HepG2 (cell line): ENCODE results near the gene HNF1B. TPM values are rescaled to one million over a fixed set of nuclear protein-coding genes. Genes with fewer than 3 reads are reported as not detected.

Source experiments
- ATAC-seq: fragments of 200-7000 bp; cut with Tn5 transposase; 3 replicates; pipeline ENCODE4 v1.9.1; 2020; ENCODE audit warnings: mild to moderate bottlenecking, moderate library complexity
- BruUV-seq: library from RNA; stranded (reverse); fragments of 400-500 nt; replicated peaks from 2 replicates; lab custom pipeline; 2021; lab: Mats Ljungman, UMichigan
- CTCF ChIA-PET: fragments of 300-600 bp; formaldehyde crosslinking; extraction: SDS; loops from one replicate; lab custom pipeline; 2021; ENCODE audit warnings: low total read pairs, inconsistent platforms, low intra/inter-chr PET ratio; lab: Yijun Ruan, JAX
- POLR2A ChIA-PET: fragments of 350-600 bp; sonication (Branson Sonifier 250); formaldehyde crosslinking; loops from one replicate; lab custom pipeline; 2020; ENCODE audit warnings: antibody characterized with exemption, inconsistent platforms; lab: Yijun Ruan, JAX
- DNase-seq: peaks from one replicate; pipeline ENCODE4 v3.0.0-alpha.2; 2015; ENCODE audit warnings: low spot score
- FAIRE-seq: peaks from 3 replicates; lab custom pipeline; 2011; peaks lifted over from hg19 to GRCh38; lab: Jason Lieb, UNC
- H2AFZ ChIP-seq: one replicate; pipeline ENCODE4 v1.6.1; 2011; ENCODE audit warnings: low read length, inconsistent platforms
- H3K27ac ChIP-seq: fragments of 300-600 bp; 3 replicates; pipeline ENCODE4 v1.8.0; 2011; ENCODE audit warnings: mixed run types, mild to moderate bottlenecking, mixed read lengths, low read length, inconsistent platforms; ENCODE audit not compliant: insufficient read depth; ENCODE audit errors: extremely low read length
- H3K27me3 ChIP-seq, 2 experiments: fragments of 200-600 bp in 1 of 2; 2 replicates in 1 of 2; 3 replicates in 1 of 2; pipeline versions ENCODE4 v1.6.0 to v1.8.0; 2011; ENCODE audit warnings: low read length in 2 of 2, mild to moderate bottlenecking in 2 of 2, moderate library complexity in 2 of 2, inconsistent platforms in 1 of 2; ENCODE audit not compliant: insufficient read depth in 2 of 2, control insufficient read depth in 1 of 2
- H3K36me3 ChIP-seq, 2 experiments: fragments of 200-600 bp in 1 of 2; replicated peaks in 1 of 2; 2 replicates in 1 of 2; 3 replicates in 1 of 2; pipeline versions ENCODE4 v1.5.1 to v1.8.0; 2011; ENCODE audit warnings: low read length in 2 of 2, inconsistent platforms in 1 of 2; ENCODE audit not compliant: insufficient read depth in 2 of 2, control insufficient read depth in 1 of 2
- H3K4me1 ChIP-seq: 2 replicates; pipeline ENCODE4 v1.5.1; 2012; ENCODE audit warnings: low read length, inconsistent platforms; ENCODE audit not compliant: insufficient read depth
- H3K4me2 ChIP-seq: 2 replicates; pipeline ENCODE4 v1.6.0; 2011; ENCODE audit warnings: low read depth, low read length, inconsistent platforms
- H3K4me3 ChIP-seq, 3 experiments: fragments of 200-600 bp in 1 of 3; sonication (generic), shearing (Covaris generic) in 1 of 3; replicated peaks in 1 of 3; 2 replicates each; pipeline ENCODE4 v1.5.1; 2011 to 2016; ENCODE audit warnings: low read length in 3 of 3, inconsistent platforms in 2 of 3, low read depth in 2 of 3, mild to moderate bottlenecking in 2 of 3, control low read depth in 1 of 3, mixed read lengths in 1 of 3; ENCODE audit not compliant: insufficient read depth in 1 of 3
- H3K79me2 ChIP-seq: one replicate; pipeline ENCODE4 v1.6.1; 2011; ENCODE audit warnings: low read length, inconsistent platforms; ENCODE audit not compliant: insufficient read depth
- H3K9ac ChIP-seq: 2 replicates; pipeline ENCODE4 v1.6.0; 2011; ENCODE audit warnings: mild to moderate bottlenecking, low read depth, low read length, inconsistent platforms; ENCODE audit not compliant: insufficient read depth
- H3K9me3 ChIP-seq: 2 replicates; pipeline ENCODE4 v1.5.1; 2012; ENCODE audit warnings: mild to moderate bottlenecking, low read length
- H4K20me1 ChIP-seq: 2 replicates; pipeline ENCODE4 v1.6.0; 2011; ENCODE audit warnings: inconsistent platforms, mild to moderate bottlenecking, low read length, moderate library complexity; ENCODE audit not compliant: insufficient read depth
- ARID2 ChIP-seq: sonication (generic); formaldehyde crosslinking; IDR thresholded peaks from 2 replicates; pipeline ENCODE4 v1.8.1; 2022; ENCODE audit warnings: mild to moderate bottlenecking, missing genetic modification reagents, borderline replicate concordance
- DMAP1 ChIP-seq: IDR thresholded peaks from 2 replicates; pipeline ENCODE4 v1.6.1; 2016
- MEF2D ChIP-seq: sonication (generic); formaldehyde crosslinking; IDR thresholded peaks from 2 replicates; pipeline ENCODE4 v1.5.1; 2020; ENCODE audit warnings: mild to moderate bottlenecking, missing genetic modification reagents
- MTA1 ChIP-seq: sonication (generic); formaldehyde crosslinking; IDR thresholded peaks from 2 replicates; pipeline ENCODE4 v1.4.0; 2020; ENCODE audit warnings: missing genetic modification reagents, mild to moderate bottlenecking, borderline replicate concordance
- NFE2L1 ChIP-seq: sonication (generic); formaldehyde crosslinking; IDR thresholded peaks from 2 replicates; pipeline ENCODE4 v1.4.0; 2020; ENCODE audit warnings: missing genetic modification reagents, mild to moderate bottlenecking, borderline replicate concordance
- PAX8 ChIP-seq: sonication (generic); formaldehyde crosslinking; IDR thresholded peaks from 2 replicates; pipeline ENCODE4 v1.8.0; 2022; ENCODE audit warnings: mild to moderate bottlenecking, missing genetic modification reagents, borderline replicate concordance
- SAP130 ChIP-seq: IDR thresholded peaks from 2 replicates; pipeline ENCODE4 v1.6.1; 2016; ENCODE audit warnings: low read depth
- THAP9 ChIP-seq: sonication (generic); formaldehyde crosslinking; IDR thresholded peaks from 2 replicates; pipeline ENCODE4; 2020; ENCODE audit warnings: missing genetic modification reagents, mild to moderate bottlenecking, borderline replicate concordance
- ZBTB34 ChIP-seq: sonication (generic); formaldehyde crosslinking; IDR thresholded peaks from 2 replicates; pipeline ENCODE4 v1.8.0; 2022; ENCODE audit warnings: mild to moderate bottlenecking, missing genetic modification reagents
- ZBTB44 ChIP-seq: sonication (generic); formaldehyde crosslinking; IDR thresholded peaks from 2 replicates; pipeline ENCODE4 v1.4.0; 2020; ENCODE audit warnings: missing genetic modification reagents
- ZFP36L2 ChIP-seq: sonication (generic); formaldehyde crosslinking; IDR thresholded peaks from 2 replicates; pipeline ENCODE4 v1.4.0; 2020; ENCODE audit warnings: missing genetic modification reagents
- ZNF263 ChIP-seq: sonication (generic); formaldehyde crosslinking; IDR thresholded peaks from 2 replicates; pipeline ENCODE4 v1.4.0; 2020; ENCODE audit warnings: missing genetic modification reagents
- ZNF530 ChIP-seq: sonication (generic); formaldehyde crosslinking; IDR thresholded peaks from 2 replicates; pipeline ENCODE4 v1.5.0; 2020; ENCODE audit warnings: low read depth, mild to moderate bottlenecking, missing genetic modification reagents
- ZNF550 ChIP-seq: sonication (generic); formaldehyde crosslinking; IDR thresholded peaks from 2 replicates; pipeline ENCODE4 v1.4.0; 2020; ENCODE audit warnings: mild to moderate bottlenecking, missing genetic modification reagents, borderline replicate concordance
- WGBS: methylation state at CpG from one replicate; pipeline ENCODE4 v1.1.6; 2017; ENCODE audit warnings: low lambda C conversion rate; 5-methylcytosine and 5-hydroxymethylcytosine counted together
- in situ Hi-C: cut with HindIII; loops from 2 replicates; pipeline ENCODE4 v1.10.0; 2017; ENCODE audit warnings: low pct_unique_long_range_greater_than_20kb; ENCODE audit not compliant: extremely low pct_ligation_motif_present
- intact Hi-C: fragments of 100-400 bp; cut with micrococcal nuclease; formaldehyde crosslinking; loops from one replicate; pipeline ENCODE4 v1.10.0; 2022; ENCODE audit not compliant: unreplicated experiment
- polyA plus RNA-seq, 8 experiments: library from polyadenylated mRNA; depleted of rRNA in 3 of 8; stranded (reverse) in 7 of 8; unstranded in 1 of 8; fragments of >200 nt; fragmentation: Illumina TruSeq in 4 of 8; extraction: Trizol in 4 of 8; gene quantifications; 2 replicates each; pipeline versions ENCODE4 v1.2.1 to v1.2.3, GENCODE V29; 2011 to 2016; ENCODE audit warnings: low read depth in 4 of 8, missing spikeins in 1 of 8, mixed read lengths in 1 of 8; ENCODE audit not compliant: insufficient read depth in 1 of 8
- total RNA-seq, 5 experiments: library from RNA; depleted of rRNA; stranded (reverse); fragments of >200 nt; fragmentation: Illumina TruSeq; extraction: Trizol; gene quantifications; 2 replicates each; pipeline ENCODE4 v1.2.3, GENCODE V29; 2016; ENCODE audit warnings: low read depth in 1 of 5

Gene HNF1B
- total and polyA plus RNA-seq, 2 of the 13 experiments (the other 11 are each of a cell fraction or from before 2014, with no cell fraction given) = 1.9 to 5.3 TPM

- no peak for TF ChIP-seq PAX8
- TF ChIP-seq THAP9 (CRISPR knock-in tag) = peak; percentile 60; the same call in 1 of the 2 replicates
- peak; percentile 77 for TF ChIP-seq ZNF263 (CRISPR knock-in tag)
- TF ChIP-seq MTA1 (CRISPR knock-in tag) = 0 out of 2 replicates have a peak, but pooled peaks have one; percentile 26
These were observed 45.4 kb downstream of the HNF1B start (continued) for GRCh38 chr17:37699285-37699973.

GRCh38 chr17:37698911-37699255, 46.0 kb downstream of the HNF1B start:
- WGBS = 96% methylated on average over 3 of the region's 4 CpGs
- peak overlapping the region; percentile 26 for H3K27ac ChIP-seq
- POLR2A ChIA-PET = interaction anchor here (1.0 to 1.9 kb wide), 7 partner anchors 10 to 47 kb away, joined by 3 to 50 read pairs (median 10); no protein-coding TSS in a partner anchor

More at GRCh38 chr17:37698911-37699255, 46.0 kb downstream of the HNF1B start:
- Histone ChIP-seq H3K9ac (peak overlapping the region; percentile 1; the same call in 1 of the 2 replicates), H4K20me1 (no peaks in the 10 kb centered on the region), H3K4me3 (no peak overlapping the region), H2AFZ (no peak overlapping the region), H3K79me2 (no peaks in the 10 kb centered on the region), H3K9me3 (no peaks in the 10 kb centered on the region), H3K4me2 (0 out of 2 replicates have a peak overlapping the region, but pooled peaks have one; percentile 10), H3K27me3 (no peaks in the 10 kb centered on the region), H3K4me1 (peaks cover 65% of the 10 kb centered on the region), H3K36me3 (peaks cover 10 to 14% of the 10 kb centered on the region in 2 experiments; a peak in 3 of 5 replicates)
- intact Hi-C loops (loop anchor here (2.0 kb wide), 2 partner anchors 22 to 48 kb away; no protein-coding TSS in a partner anchor), in situ Hi-C loops (no loop called here)
- CTCF ChIA-PET = no interaction called here
- BruUV-seq = no TSS peak
- ATAC-seq = no peak
- no peak for DNase-seq
- no peak for FAIRE-seq
- no peak for TF ChIP-seq NFE2L1 (CRISPR knock-in tag)
- TF ChIP-seq SAP130 = no peak
- no peak for TF ChIP-seq ZBTB44 (CRISPR knock-in tag)
- TF ChIP-seq DMAP1 = no peak
- TF ChIP-seq ZBTB34 = no peak
- no peak for TF ChIP-seq ZNF530 (CRISPR knock-in tag)
- TF ChIP-seq ZFP36L2 (CRISPR knock-in tag) = no peak
- TF ChIP-seq ZNF550 = no peak
- no peak for TF ChIP-seq ARID2
- no peak for TF ChIP-seq MEF2D
